ENCODE data around the gene MED12L.

Gene MED12L

GRCh38 chr3:151107701-151108100 lies 22.2 kb downstream of the MED12L start:
- DNase-seq: no peak
- Histone ChIP-seq H3K9me3 (ENCODE audit: control insufficient read depth, low read length) (no peaks in the 10 kb centered on the region), H3K4me3 (ENCODE audit: insufficient read depth, low read depth, low read length, poor library complexity, severe bottlenecking) (no peak overlapping the region), H3K27ac (ENCODE audit: insufficient read depth, low read length, poor library complexity, severe bottlenecking) (no peak overlapping the region), H3K36me3 (ENCODE audit: control insufficient read depth, insufficient read depth, low read length) (no peaks in the 10 kb centered on the region), H3K27me3 (replicated peaks; ENCODE audit: control insufficient read depth, insufficient read depth, low read length, poor library complexity, severe bottlenecking) (peaks cover 2% of the 10 kb centered on the region), H3K4me1 (ENCODE audit: control insufficient read depth, insufficient read depth, low read length, poor library complexity, severe bottlenecking) (no peaks in the 10 kb centered on the region)

DNA sequence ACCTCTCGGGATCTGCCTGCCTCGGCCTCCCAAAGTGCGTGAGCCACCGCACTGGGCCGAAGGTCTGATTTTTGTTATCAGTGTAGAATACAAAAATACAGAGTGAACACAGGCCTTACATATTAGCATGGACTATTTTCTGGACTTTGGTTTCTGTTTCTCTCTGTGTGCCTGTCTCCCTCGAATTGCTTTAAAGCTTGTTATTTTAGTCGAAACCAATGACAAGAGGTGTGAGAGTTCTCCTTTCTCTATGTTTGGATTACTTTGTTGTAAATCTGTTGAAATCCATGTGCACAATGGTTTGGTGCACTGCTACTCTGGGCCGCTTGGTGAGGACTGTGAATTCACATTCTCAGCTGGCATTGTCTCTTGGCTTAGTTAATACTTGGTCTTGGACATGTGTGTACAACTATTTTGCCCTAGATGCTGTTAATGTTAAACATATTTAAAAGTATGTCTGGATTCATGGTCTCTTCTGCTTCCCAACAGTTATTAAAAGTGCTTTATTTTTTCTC lies 23.9 kb downstream of the MED12L start:
- H3K27me3 ChIP-seq (replicated peaks; ENCODE audit: control insufficient read depth, insufficient read depth, low read length, poor library complexity, severe bottlenecking): peaks cover 5% of the 10 kb centered on the region
- H3K36me3 ChIP-seq (ENCODE audit: control insufficient read depth, insufficient read depth, low read length): no peaks in the 10 kb centered on the region
- H3K27ac ChIP-seq (ENCODE audit: insufficient read depth, low read length, poor library complexity, severe bottlenecking): no peak overlapping the region
- no peaks in the 10 kb centered on the region for H3K4me1 ChIP-seq (ENCODE audit: control insufficient read depth, insufficient read depth, low read length, poor library complexity, severe bottlenecking)
- no peak overlapping the region for H3K4me3 ChIP-seq (ENCODE audit: insufficient read depth, low read depth, low read length, poor library complexity, severe bottlenecking)
- DNase-seq: no peak
- H3K9me3 ChIP-seq (ENCODE audit: control insufficient read depth, low read length): no peaks in the 10 kb centered on the region

- Histone ChIP-seq H3K36me3 (ENCODE audit: control insufficient read depth, insufficient read depth, low read length) (no peaks in the 10 kb centered on the region), H3K9me3 (ENCODE audit: control insufficient read depth, low read length) (no peaks in the 10 kb centered on the region), H3K4me3 (ENCODE audit: insufficient read depth, low read depth, low read length, poor library complexity, severe bottlenecking) (no peak overlapping the region), H3K4me1 (ENCODE audit: control insufficient read depth, insufficient read depth, low read length, poor library complexity, severe bottlenecking) (no peaks in the 10 kb centered on the region), H3K27me3 (replicated peaks; ENCODE audit: control insufficient read depth, insufficient read depth, low read length, poor library complexity, severe bottlenecking) (peaks cover 5% of the 10 kb centered on the region), H3K27ac (ENCODE audit: insufficient read depth, low read length, poor library complexity, severe bottlenecking) (no peak overlapping the region)
- DNase-seq: no peak
Measured at GRCh38 chr3:151112731-151113130, 27.3 kb downstream of the MED12L start.

DNA sequence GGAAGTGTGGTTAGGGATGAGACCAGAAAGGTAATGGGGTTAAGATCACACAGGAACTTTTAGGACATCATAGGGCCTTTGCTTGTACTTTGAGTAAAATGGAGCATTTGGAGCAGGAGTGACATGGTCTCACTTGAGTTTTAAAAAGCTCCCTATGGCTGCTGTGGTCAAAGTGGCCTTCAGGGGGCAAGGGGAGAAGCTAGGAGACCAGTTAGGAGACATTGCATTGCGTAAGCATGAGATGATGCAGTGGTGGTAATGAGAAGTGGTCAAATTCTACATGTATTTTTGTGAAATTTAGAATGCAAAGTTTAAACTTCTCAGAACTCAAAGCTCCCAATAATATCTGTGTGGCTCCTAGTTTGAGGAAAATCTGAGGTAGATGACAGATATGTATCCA lies 27.9 kb downstream of the MED12L start:
- Histone ChIP-seq H3K4me3 (ENCODE audit: insufficient read depth, low read depth, low read length, poor library complexity, severe bottlenecking) (no peak overlapping the region), H3K27me3 (replicated peaks; ENCODE audit: control insufficient read depth, insufficient read depth, low read length, poor library complexity, severe bottlenecking) (peaks cover 5% of the 10 kb centered on the region), H3K36me3 (ENCODE audit: control insufficient read depth, insufficient read depth, low read length) (no peaks in the 10 kb centered on the region), H3K4me1 (ENCODE audit: control insufficient read depth, insufficient read depth, low read length, poor library complexity, severe bottlenecking) (no peaks in the 10 kb centered on the region), H3K9me3 (ENCODE audit: control insufficient read depth, low read length) (no peaks in the 10 kb centered on the region), H3K27ac (ENCODE audit: insufficient read depth, low read length, poor library complexity, severe bottlenecking) (no peak overlapping the region)
- DNase-seq: no peak

- H3K27me3 ChIP-seq (replicated peaks; ENCODE audit: control insufficient read depth, insufficient read depth, low read length, poor library complexity, severe bottlenecking): peaks cover 5% of the 10 kb centered on the region
- H3K9me3 ChIP-seq (ENCODE audit: control insufficient read depth, low read length): no peaks in the 10 kb centered on the region
- DNase-seq: no peak
- no peak overlapping the region for H3K4me3 ChIP-seq (ENCODE audit: insufficient read depth, low read depth, low read length, poor library complexity, severe bottlenecking)
- no peaks in the 10 kb centered on the region for H3K4me1 ChIP-seq (ENCODE audit: control insufficient read depth, insufficient read depth, low read length, poor library complexity, severe bottlenecking)
- H3K36me3 ChIP-seq (ENCODE audit: control insufficient read depth, insufficient read depth, low read length): no peaks in the 10 kb centered on the region
- H3K27ac ChIP-seq (ENCODE audit: insufficient read depth, low read length, poor library complexity, severe bottlenecking): no peak overlapping the region
Measured at GRCh38 chr3:151117047-151117446, 31.6 kb downstream of the MED12L start.

- no peaks in the 10 kb centered on the region for H3K9me3 ChIP-seq (ENCODE audit: control insufficient read depth, low read length)
- H3K4me3 ChIP-seq (ENCODE audit: insufficient read depth, low read depth, low read length, poor library complexity, severe bottlenecking): no peak overlapping the region
- no peaks in the 10 kb centered on the region for H3K4me1 ChIP-seq (ENCODE audit: control insufficient read depth, insufficient read depth, low read length, poor library complexity, severe bottlenecking)
- H3K27ac ChIP-seq (ENCODE audit: insufficient read depth, low read length, poor library complexity, severe bottlenecking): no peak overlapping the region
- no peaks in the 10 kb centered on the region for H3K36me3 ChIP-seq (ENCODE audit: control insufficient read depth, insufficient read depth, low read length)
- DNase-seq: no peak
- no peaks in the 10 kb centered on the region for H3K27me3 ChIP-seq (replicated peaks; ENCODE audit: control insufficient read depth, insufficient read depth, low read length, poor library complexity, severe bottlenecking)
Measured at GRCh38 chr3:151119188-151119587, 33.7 kb downstream of the MED12L start.

- H3K4me3 ChIP-seq (ENCODE audit: insufficient read depth, low read depth, low read length, poor library complexity, severe bottlenecking): no peak overlapping the region
- H3K27ac ChIP-seq (ENCODE audit: insufficient read depth, low read length, poor library complexity, severe bottlenecking): no peak overlapping the region
- H3K4me1 ChIP-seq (ENCODE audit: control insufficient read depth, insufficient read depth, low read length, poor library complexity, severe bottlenecking): no peaks in the 10 kb centered on the region
- no peaks in the 10 kb centered on the region for H3K36me3 ChIP-seq (ENCODE audit: control insufficient read depth, insufficient read depth, low read length)
- no peaks in the 10 kb centered on the region for H3K27me3 ChIP-seq (replicated peaks; ENCODE audit: control insufficient read depth, insufficient read depth, low read length, poor library complexity, severe bottlenecking)
- DNase-seq: no peak
- no peaks in the 10 kb centered on the region for H3K9me3 ChIP-seq (ENCODE audit: control insufficient read depth, low read length)
Measured at GRCh38 chr3:151120409-151120808, 34.9 kb downstream of the MED12L start.

GRCh38 chr3:151121016-151121415 lies 35.6 kb downstream of the MED12L start:
- H3K4me3 ChIP-seq (ENCODE audit: insufficient read depth, low read depth, low read length, poor library complexity, severe bottlenecking): no peak overlapping the region
- no peaks in the 10 kb centered on the region for H3K36me3 ChIP-seq (ENCODE audit: control insufficient read depth, insufficient read depth, low read length)
- H3K9me3 ChIP-seq (ENCODE audit: control insufficient read depth, low read length): no peaks in the 10 kb centered on the region
- H3K4me1 ChIP-seq (ENCODE audit: control insufficient read depth, insufficient read depth, low read length, poor library complexity, severe bottlenecking): no peaks in the 10 kb centered on the region
- no peak for DNase-seq
- no peaks in the 10 kb centered on the region for H3K27me3 ChIP-seq (replicated peaks; ENCODE audit: control insufficient read depth, insufficient read depth, low read length, poor library complexity, severe bottlenecking)
- H3K27ac ChIP-seq (ENCODE audit: insufficient read depth, low read length, poor library complexity, severe bottlenecking): no peak overlapping the region

DNA sequence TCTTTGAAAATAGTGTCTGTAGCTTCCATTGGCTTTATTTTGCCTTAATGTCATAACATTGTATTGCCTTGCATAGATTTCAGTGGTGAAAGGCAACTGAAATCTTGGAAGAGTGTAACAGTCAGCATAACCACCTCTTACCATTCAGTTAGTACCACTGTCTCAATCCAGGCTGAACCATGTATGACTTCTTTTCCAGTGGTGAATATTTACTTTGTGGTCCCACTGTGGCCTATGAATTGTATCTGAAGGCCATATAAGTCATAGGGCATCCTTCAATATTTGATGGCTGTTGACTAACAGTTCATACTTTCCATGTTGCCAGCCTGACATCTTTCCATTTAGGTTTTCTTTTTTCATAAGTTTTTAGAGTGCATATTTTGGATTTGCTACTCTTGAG lies 38.4 kb downstream of the MED12L start:
- Histone ChIP-seq H3K4me3 (ENCODE audit: insufficient read depth, low read depth, low read length, poor library complexity, severe bottlenecking) (no peak overlapping the region), H3K9me3 (ENCODE audit: control insufficient read depth, low read length) (no peaks in the 10 kb centered on the region), H3K27ac (ENCODE audit: insufficient read depth, low read length, poor library complexity, severe bottlenecking) (no peak overlapping the region), H3K27me3 (replicated peaks; ENCODE audit: control insufficient read depth, insufficient read depth, low read length, poor library complexity, severe bottlenecking) (no peaks in the 10 kb centered on the region), H3K4me1 (ENCODE audit: control insufficient read depth, insufficient read depth, low read length, poor library complexity, severe bottlenecking) (no peaks in the 10 kb centered on the region), H3K36me3 (ENCODE audit: control insufficient read depth, insufficient read depth, low read length) (no peaks in the 10 kb centered on the region)
- no peak for DNase-seq

DNA sequence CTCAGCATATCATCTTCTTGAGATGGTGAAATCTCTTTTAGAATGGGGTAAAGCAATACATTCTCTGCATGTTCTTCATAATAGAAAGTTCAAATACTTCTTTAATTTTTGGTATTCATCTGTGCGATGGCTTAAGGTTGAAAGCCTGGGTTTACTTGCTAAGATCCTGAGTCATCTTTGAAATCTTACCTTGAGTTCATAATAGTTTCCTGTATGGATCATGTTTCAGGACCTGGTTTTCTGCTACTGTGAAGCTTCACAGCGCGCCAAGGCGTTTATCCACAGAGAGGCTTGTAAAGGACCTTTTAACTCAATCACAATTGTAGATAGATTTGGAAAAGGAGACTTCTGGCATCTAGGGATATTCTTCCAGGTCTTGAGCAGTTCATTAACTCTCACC lies 39.0 kb downstream of the MED12L start:
- no peaks in the 10 kb centered on the region for H3K9me3 ChIP-seq (ENCODE audit: control insufficient read depth, low read length)
- H3K36me3 ChIP-seq (ENCODE audit: control insufficient read depth, insufficient read depth, low read length): no peaks in the 10 kb centered on the region
- H3K27ac ChIP-seq (ENCODE audit: insufficient read depth, low read length, poor library complexity, severe bottlenecking): no peak overlapping the region
- no peaks in the 10 kb centered on the region for H3K27me3 ChIP-seq (replicated peaks; ENCODE audit: control insufficient read depth, insufficient read depth, low read length, poor library complexity, severe bottlenecking)
- no peak for DNase-seq
- H3K4me1 ChIP-seq (ENCODE audit: control insufficient read depth, insufficient read depth, low read length, poor library complexity, severe bottlenecking): no peaks in the 10 kb centered on the region
- no peak overlapping the region for H3K4me3 ChIP-seq (ENCODE audit: insufficient read depth, low read depth, low read length, poor library complexity, severe bottlenecking)

DNA sequence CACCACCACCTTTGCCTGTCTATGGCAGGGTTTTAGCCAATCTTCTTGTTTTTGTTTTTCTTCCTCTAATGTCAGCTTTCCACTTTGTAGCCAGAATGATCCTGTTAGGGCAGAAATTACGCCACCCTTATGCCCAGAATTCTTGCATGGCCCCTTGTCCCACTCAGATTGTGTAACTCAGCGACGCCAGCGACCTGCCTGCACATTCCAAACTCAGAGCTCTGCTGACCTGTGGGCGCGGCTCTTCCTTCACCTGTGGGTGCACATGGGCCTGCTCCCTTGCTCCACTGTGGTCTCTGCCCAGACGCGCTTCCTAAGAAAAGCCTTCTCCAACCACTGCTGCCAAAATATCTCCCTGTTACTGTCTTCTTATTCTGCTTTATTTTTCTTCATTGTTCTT lies 45.0 kb downstream of the MED12L start:
- H3K4me1 ChIP-seq (ENCODE audit: control insufficient read depth, insufficient read depth, low read length, poor library complexity, severe bottlenecking): peaks cover 3% of the 10 kb centered on the region
- no peak for DNase-seq
- H3K9me3 ChIP-seq (ENCODE audit: control insufficient read depth, low read length): no peaks in the 10 kb centered on the region
- H3K27ac ChIP-seq (ENCODE audit: insufficient read depth, low read length, poor library complexity, severe bottlenecking): no peak overlapping the region
- no peak overlapping the region for H3K4me3 ChIP-seq (ENCODE audit: insufficient read depth, low read depth, low read length, poor library complexity, severe bottlenecking)
- no peaks in the 10 kb centered on the region for H3K27me3 ChIP-seq (replicated peaks; ENCODE audit: control insufficient read depth, insufficient read depth, low read length, poor library complexity, severe bottlenecking)
- no peaks in the 10 kb centered on the region for H3K36me3 ChIP-seq (ENCODE audit: control insufficient read depth, insufficient read depth, low read length)
